Measurements from ENCODE around the gene CWC22. TPM values are rescaled to one million over a fixed set of nuclear protein-coding genes. Genes with fewer than 3 reads are reported as not detected.

CWC22 gene
- total and polyA plus RNA-seq, 2 of the 8 experiments (the other 6 are each of a cell fraction or from before 2014, with no cell fraction given) = 3.7 to 34.0 TPM

- Histone ChIP-seq H2BK15ac (ENCODE audit: low read length) (no peak overlapping the region), H3K23me2 (ENCODE audit: low read depth, low read length) (no peaks in the 10 kb centered on the region), H3K79me1 (ENCODE audit: low read depth, low read length) (no peaks in the 10 kb centered on the region), H3K27me3 (replicated peaks in 1 of 4; ENCODE audit: control insufficient read depth in 3 of 4, extremely low read depth in 1 of 4, insufficient read depth in 3 of 4, low read length in 3 of 4) (peaks cover 0 to 1% (median 0%) of the 10 kb centered on the region in 4 experiments; a peak in 1 of 7 replicates), H3K18ac (ENCODE audit: extremely low read depth, low read length) (no peak overlapping the region), H3K56ac (replicated peaks; ENCODE audit: insufficient read length, low read depth, low read length) (no peak overlapping the region), H3K36me3 (ENCODE audit: control insufficient read depth in 2 of 4, insufficient read depth in 4 of 4, low read length in 3 of 4) (no peaks in the 10 kb centered on the region), H2BK120ac (replicated peaks; ENCODE audit: low read depth, low read length) (no peak overlapping the region), H3K79me2 (ENCODE audit: control insufficient read depth in 1 of 2, insufficient read depth in 2 of 2, low read length in 2 of 2) (no peaks in the 10 kb centered on the region), H2BK20ac (ENCODE audit: low read length) (no peak overlapping the region), H4K20me1 (replicated peaks in 1 of 2; ENCODE audit: control insufficient read depth in 1 of 2, insufficient read depth in 2 of 2, low read length in 2 of 2) (no peaks in the 10 kb centered on the region), H2AK5ac (ENCODE audit: low read depth, low read length) (no peak overlapping the region), H3K9ac (replicated peaks in 1 of 4; ENCODE audit: extremely low read depth in 1 of 4, low read depth in 3 of 4, low read length in 3 of 4) (no peak overlapping the region), H3K4me1 (replicated peaks in 1 of 4; ENCODE audit: control insufficient read depth in 3 of 4, insufficient read depth in 4 of 4, low read length in 3 of 4) (peaks cover 0 to 2% (median 0%) of the 10 kb centered on the region in 4 experiments; a peak in 1 of 7 replicates), H3K4me2 (ENCODE audit: insufficient read depth in 1 of 2, low read depth in 2 of 2, low read length in 2 of 2) (no peak overlapping the region), H3K4ac (replicated peaks; ENCODE audit: insufficient read length, low read depth, low read length) (no peak overlapping the region), H3K23ac (ENCODE audit: insufficient read length) (no peak overlapping the region), H4K5ac (ENCODE audit: insufficient read length, low read depth, low read length) (no peak overlapping the region), H3K9me3 (ENCODE audit: insufficient read depth in 2 of 2, low read depth in 1 of 2, low read length in 1 of 2) (peaks cover 10 to 16% of the 10 kb centered on the region in 2 experiments; a peak in 3 of 4 replicates), H2BK5ac (ENCODE audit: low read depth, low read length) (no peak overlapping the region), H3K4me3 (ENCODE audit: extremely low read depth in 1 of 4, insufficient read depth in 2 of 4, low read depth in 3 of 4, low read length in 4 of 4) (no peak overlapping the region), H4K8ac (ENCODE audit: extremely low read depth, insufficient read depth, low read length) (no peak overlapping the region), H4K91ac (replicated peaks; ENCODE audit: insufficient read length, low read length) (no peak overlapping the region), H3K14ac (ENCODE audit: insufficient read length) (no peak overlapping the region), H2AFZ (ENCODE audit: low read length) (no peak overlapping the region), H3K27ac (ENCODE audit: low read depth, low read length) (no peak overlapping the region), H2BK12ac (ENCODE audit: low read depth, low read length) (no peak overlapping the region)
- 73% methylated on average over 3 of the region's 3 CpGs; no CpG with 5 or more reads in 1 of the 2 experiments for WGBS, 2 experiments (ENCODE audit: extremely low coverage in 1 of 2, insufficient coverage in 1 of 2, insufficient read length in 1 of 2, insufficient replicate concordance in 2 of 2, low coverage in 1 of 2, low lambda C conversion rate in 2 of 2, missing lambda C conversion rate in 1 of 2)
- DNase-seq (ENCODE audit: low read depth in 1 of 2, low spot score in 2 of 2) = no peak
- POLR2A ChIA-PET (ENCODE audit: partially characterized antibody) = no interaction called here
- TF ChIP-seq TAF1 (IDR thresholded peaks at IDR 0.05; ENCODE audit: low read depth, low read length) = no peak
- no peak for TF ChIP-seq BRCA1 (IDR thresholded peaks at IDR 0.05; ENCODE audit: low read depth, low read length)
- TF ChIP-seq ATF3 (IDR thresholded peaks at IDR 0.05; ENCODE audit: insufficient read depth, low read depth, low read length) = no peak
- TF ChIP-seq KDM4A (IDR thresholded peaks at IDR 0.05; ENCODE audit: low read depth, low read length, severe bottlenecking) = no peak
- TF ChIP-seq TCF12 (IDR thresholded peaks at IDR 0.05; ENCODE audit: low read depth, low read length) = no peak
- no peak for TF ChIP-seq KDM1A (IDR thresholded peaks at IDR 0.05; ENCODE audit: borderline replicate concordance, low read length)
- no peak for FAIRE-seq
- CTCF ChIA-PET (ENCODE audit: partially characterized antibody) = interaction anchor here (3.3 kb wide), 1 partner anchor 33 kb away, joined by 10 read pairs; no protein-coding TSS in a partner anchor
Measured at GRCh38 chr2:179931502-179931901, 75.6 kb downstream of the CWC22 start.

Data from H1 (cell line).